Left renal pelvis (tissue), 4 donors: ENCODE data around the gene C16orf92. TPM values are rescaled to one million over a fixed set of nuclear protein-coding genes. Genes with fewer than 3 reads are reported as not detected.
"Not testable (repeated sequence)": the region's sequence is repeated elsewhere in the genome, so short reads cannot be mapped to it uniquely, and the experiment has no call there.

Experiments used
- DNase-seq, 4 donors: peaks; one replicate each; pipeline ENCODE4 v3.0.0-alpha.2; 2013; ENCODE audit warnings: low read depth in 4 of 4, low spot score in 3 of 4
- polyA plus RNA-seq, 4 donors: library from polyadenylated mRNA; unstranded; fragments of 120-200 nt; gene quantifications; one replicate each; pipeline ENCODE4 v1.2.1, GENCODE V29; 2013; ENCODE audit not compliant: insufficient read length in 4 of 4

C16orf92 gene
- polyA plus RNA-seq, 4 donors: not detected

GRCh38 chr16:30023586-30023985, 588 bp downstream of the C16orf92 start:
- no peak for DNase-seq

- DNase-seq: no peak
These were observed 1.5 kb downstream of the C16orf92 start for GRCh38 chr16:30024451-30024850.

- no peak for DNase-seq
These were observed 2.2 kb downstream of the C16orf92 start for GRCh38 chr16:30025156-30025555.

GRCh38 chr16:30025574-30025973, 2.6 kb downstream of the C16orf92 start:
- no peak for DNase-seq

GRCh38 chr16:30026449-30026848, 3.5 kb downstream of the C16orf92 start:
- no peak for DNase-seq

- no peak for DNase-seq
These were observed 4.8 kb downstream of the C16orf92 start for GRCh38 chr16:30027588-30028437.

- no peak for DNase-seq
These were observed 5.6 kb downstream of the C16orf92 start for GRCh38 chr16:30028438-30029076.

- DNase-seq: no peak
These were observed 7.2 kb downstream of the C16orf92 start for GRCh38 chr16:30030011-30030685.

- DNase-seq: no peak
These were observed 7.9 kb downstream of the C16orf92 start, which contains the start of gene TLCD3B for GRCh38 chr16:30030841-30031413. TLCD3B (minus strand) TSS chr16:30031271; CDS start chr16:30030527, 744 bp downstream.

- DNase-seq: no peak
These were observed 8.5 kb downstream of the C16orf92 start for GRCh38 chr16:30031477-30031918.

- peak in 3 of 4 donors; percentile 51 to 74 (median 59) for DNase-seq
These were observed 9.3 kb downstream of the C16orf92 start for GRCh38 chr16:30032083-30032819.

GRCh38 chr16:30033270-30033669, 10.3 kb downstream of the C16orf92 start:
- no peak for DNase-seq

- no peak for DNase-seq
These were observed 17.2 kb downstream of the C16orf92 start for GRCh38 chr16:30040221-30040620.

- DNase-seq: not testable (repeated sequence)
These were observed 17.7 kb downstream of the C16orf92 start for GRCh38 chr16:30040690-30041089.

GRCh38 chr16:30041841-30042240, 18.8 kb downstream of the C16orf92 start:
- DNase-seq: no peak

- DNase-seq: no peak
These were observed 23.2 kb downstream of the C16orf92 start for GRCh38 chr16:30046178-30046577.

GRCh38 chr16:30046588-30046987, 23.6 kb downstream of the C16orf92 start:
- no peak for DNase-seq

- DNase-seq: no peak
These were observed 26.9 kb downstream of the C16orf92 start for GRCh38 chr16:30049871-30050270.

- DNase-seq: no peak
These were observed 28.5 kb downstream of the C16orf92 start for GRCh38 chr16:30051518-30051917.

GRCh38 chr16:30052671-30053372, 29.8 kb downstream of the C16orf92 start:
- DNase-seq: peak; percentile 73 to 81 (median 80)
